Amniotic stem cell (primary cell): Measurements from ENCODE around the gene FNIP2.
"Not testable (repeated sequence)": the region's sequence is repeated elsewhere in the genome, so short reads cannot be mapped to it uniquely, and the experiment has no call there.

Experiments used
- DNase-seq: peaks from one replicate; lab custom pipeline; 2025; lab: John Stamatoyannopoulos, UW

FNIP2 gene

DNA sequence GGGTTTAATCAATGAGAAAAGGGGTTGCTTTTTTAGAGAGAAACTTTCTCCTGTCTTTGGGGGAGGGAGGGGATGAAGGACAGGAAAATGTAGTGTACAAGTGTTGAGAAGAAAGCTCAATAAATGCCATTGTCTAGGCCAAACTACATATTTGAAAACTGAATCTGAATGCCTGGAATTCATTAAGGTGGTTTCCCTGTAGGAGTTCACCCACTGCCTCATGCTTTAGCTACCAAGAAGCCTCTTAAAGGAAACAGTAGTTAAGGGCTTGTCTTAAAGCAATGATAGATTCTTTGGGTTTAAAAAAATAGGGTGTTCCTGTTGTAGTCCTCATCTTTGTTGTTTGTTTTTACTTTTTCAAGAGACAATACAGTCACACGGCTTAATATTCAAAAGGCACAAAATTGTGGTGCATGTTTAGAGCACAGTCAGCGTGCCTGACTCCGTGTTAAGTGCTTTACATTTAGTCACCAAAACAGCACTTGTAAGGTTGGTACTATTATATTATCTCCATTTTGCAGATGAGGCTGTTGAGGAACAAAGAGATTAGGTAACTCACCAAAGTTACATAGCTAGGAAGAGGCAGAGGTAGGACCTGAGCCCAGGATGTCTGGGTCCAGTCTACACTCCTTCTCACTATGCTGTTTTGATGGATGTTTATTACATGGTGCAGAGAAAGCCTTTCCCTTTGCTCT is 46.0 kb downstream of the FNIP2 start:
- DNase-seq, result no peak

DNA sequence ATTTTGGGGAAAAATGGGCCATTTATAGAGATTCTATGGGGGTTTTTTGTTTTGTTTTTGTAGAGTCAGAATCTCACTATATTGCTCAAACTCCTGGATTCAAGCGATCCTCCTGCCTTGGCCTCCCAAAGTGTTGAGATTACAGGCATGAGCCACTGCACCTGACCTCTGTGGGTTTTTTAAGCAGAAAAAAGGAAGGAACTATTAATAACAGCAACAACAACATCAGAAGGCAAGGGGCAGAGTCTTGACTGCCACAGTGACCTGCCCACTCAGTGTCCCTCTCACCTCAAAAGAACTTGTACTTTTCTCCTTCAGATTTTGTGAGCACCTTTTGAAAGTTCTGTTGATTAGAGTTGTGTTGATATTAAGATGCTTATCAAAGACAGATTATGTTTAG is 48.1 kb downstream of the FNIP2 start:
- DNase-seq, result no peak

DNA sequence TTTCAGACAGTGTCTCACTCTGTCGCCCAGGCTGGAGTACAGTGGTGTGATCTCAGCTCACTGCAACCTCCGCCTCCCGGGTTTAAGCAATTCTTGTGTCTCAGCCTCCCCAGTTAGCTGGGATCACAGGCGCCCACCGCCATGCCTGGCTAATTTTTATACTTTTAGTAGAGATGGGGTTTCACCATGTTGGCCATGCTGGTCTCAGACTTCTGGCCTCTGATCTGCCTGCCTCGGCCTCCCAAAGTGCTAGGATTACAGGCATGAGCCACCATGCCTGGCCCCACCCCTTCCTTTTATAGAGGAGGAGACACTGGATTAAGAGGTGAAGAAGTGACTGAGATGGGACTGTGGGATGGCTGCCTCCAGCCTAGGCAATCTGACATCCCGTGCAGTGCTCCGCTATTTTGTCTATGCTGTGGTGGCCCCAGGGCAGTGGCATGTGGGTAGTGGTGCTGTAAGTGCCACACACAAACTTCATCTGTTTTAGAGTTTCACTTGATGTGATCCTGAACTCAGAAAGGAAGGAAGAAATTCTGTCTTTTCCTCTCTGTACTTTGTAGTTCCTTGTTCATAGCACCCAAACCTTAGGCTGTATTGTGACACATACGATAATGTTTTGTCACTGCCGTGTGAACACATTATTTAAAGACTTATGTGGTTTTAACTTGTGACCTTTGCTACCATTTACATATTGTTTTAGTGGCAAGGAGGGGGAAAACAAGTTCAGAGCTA is 48.9 kb downstream of the FNIP2 start:
- no peak for DNase-seq

DNA sequence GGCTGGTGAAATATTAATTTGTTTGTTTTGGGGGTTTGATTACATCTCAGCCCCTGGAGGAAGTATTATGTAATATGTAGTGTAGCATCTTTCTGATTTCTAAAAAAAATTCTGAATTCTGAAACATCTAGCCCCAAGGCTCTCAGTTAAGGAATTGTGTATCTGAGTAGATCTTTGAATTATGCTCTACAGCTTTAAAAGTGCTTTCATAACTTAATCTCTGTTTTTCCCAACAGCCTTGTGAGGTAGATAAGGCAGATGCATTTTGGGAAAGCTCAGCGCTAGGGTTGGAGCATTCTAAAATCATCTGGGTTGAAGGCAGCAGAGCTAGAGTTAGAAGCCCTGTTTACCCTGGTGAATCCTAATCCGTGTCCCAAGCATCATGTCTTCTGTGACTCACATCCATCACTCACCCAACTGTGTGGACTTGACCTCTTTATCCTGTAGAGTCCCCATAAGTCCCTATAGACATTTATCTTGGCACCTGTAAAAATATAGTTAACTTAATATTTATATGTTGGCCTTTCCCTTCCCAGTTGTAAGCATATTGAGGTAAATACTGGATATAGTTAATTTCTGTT is 49.8 kb downstream of the FNIP2 start:
- DNase-seq, result no peak

DNA sequence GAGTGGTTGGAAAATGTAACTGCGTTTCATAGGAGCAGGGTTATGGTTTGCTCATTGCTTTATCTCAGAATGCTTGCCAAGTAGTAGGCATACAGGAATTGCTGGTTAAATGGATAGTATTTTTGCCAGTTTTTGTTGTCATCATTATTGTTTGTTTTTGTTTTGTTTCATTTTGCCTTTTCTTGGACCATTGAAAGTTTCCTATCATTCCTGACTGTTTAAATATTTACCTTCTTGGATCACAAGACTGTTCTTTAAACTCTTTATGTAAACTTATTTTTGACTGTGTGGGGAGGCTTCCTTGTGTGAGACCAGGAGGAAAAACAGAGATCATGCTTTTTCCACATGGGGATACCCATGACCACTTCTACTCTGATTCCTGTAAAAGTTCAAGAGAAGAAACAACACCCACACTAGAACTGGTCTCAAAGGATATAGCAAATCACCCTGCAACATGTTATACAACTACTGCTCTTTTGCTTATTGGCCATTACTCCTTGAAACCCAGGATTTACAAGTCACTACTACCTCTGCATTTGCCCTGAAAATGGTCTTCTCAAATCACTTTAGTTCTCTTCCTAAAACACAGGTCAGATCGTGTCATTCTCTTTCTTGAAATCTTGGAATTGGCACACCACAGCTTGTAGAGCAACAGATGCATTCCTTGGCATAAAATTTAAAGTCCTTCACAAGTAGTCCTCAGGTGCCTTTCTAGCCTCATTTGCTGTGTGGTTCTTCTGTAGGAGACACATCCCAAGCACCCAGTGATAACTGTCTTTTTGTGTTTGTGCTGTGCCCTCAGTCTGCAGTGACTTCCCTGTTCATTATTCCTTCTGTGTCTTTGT is 51.3 kb downstream of the FNIP2 start:
- DNase-seq, result no peak

DNA sequence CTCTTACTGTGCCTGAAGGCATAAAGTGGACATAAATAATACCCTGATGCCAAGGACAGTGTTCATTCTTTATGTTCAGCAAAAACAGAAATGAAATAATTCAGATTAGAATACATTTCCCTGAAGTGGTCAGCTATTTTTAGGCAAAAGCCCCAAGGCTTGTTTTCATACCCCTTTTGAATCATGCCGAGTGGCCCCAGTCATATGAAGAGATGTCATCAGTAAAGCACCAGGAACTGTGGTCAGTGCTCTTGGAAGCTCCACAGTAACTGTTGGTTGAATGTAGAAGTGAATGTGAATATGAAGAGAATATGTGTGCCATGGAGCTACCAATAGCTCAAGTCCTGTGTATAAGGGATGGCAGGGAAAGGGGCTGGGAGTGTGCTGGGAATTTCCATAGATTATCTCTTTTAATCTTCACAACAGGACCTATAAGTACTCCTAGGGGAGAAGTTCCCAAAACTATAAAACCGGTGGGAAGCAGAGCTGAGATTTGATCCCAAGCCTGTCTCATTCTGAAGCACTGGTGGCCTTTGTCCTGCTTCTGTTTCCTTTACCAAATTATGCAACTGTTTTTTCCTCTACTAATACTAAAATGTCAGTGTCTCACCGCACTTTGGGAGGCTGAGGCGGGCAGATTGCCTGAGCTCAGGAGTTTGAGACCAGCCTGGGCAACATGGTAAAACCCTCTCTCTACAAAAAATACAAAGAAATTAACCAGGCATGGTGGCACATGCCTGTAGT is 52.6 kb downstream of the FNIP2 start:
- DNase-seq, result peak; percentile 22

DNA sequence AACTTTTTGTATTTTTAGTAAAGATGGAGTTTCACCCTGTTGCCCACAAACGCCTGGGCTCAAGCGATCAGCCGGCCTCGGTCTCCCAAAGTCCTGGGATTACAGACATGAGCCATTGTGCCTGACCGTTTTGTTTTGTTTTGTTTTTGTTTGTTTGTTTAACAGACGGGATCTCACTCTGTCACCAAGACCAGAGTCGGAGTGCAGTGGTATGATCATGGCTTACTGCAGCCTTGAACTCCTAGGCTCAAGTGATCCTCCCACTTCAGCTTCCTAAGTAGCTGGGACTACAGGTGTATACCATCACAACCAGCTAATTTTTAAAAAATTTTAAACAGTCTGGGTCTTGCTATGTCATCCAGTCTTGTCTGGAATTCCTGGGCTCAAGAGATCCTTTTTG is 53.5 kb downstream of the FNIP2 start:
- DNase-seq, result no peak

DNA sequence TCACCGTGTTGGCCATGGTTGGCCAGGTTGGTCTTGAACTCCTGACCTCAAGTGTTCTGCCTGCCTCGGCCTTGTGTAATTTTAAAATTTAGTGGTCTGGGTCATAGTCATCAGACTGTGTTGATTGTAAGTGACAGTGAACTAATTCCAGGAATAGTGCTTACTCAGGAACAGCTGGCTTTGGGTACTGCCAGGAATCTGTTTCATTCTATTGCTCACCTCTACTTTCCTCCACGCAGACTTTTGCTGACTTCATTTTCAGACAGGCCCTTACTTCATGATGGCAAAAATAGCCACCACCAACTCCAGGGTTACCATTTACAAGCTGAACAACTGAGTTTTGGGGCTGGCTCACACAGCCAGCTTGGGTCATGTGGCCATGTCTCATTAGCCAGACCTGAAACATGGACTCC is 54.6 kb downstream of the FNIP2 start:
- no peak for DNase-seq

DNA sequence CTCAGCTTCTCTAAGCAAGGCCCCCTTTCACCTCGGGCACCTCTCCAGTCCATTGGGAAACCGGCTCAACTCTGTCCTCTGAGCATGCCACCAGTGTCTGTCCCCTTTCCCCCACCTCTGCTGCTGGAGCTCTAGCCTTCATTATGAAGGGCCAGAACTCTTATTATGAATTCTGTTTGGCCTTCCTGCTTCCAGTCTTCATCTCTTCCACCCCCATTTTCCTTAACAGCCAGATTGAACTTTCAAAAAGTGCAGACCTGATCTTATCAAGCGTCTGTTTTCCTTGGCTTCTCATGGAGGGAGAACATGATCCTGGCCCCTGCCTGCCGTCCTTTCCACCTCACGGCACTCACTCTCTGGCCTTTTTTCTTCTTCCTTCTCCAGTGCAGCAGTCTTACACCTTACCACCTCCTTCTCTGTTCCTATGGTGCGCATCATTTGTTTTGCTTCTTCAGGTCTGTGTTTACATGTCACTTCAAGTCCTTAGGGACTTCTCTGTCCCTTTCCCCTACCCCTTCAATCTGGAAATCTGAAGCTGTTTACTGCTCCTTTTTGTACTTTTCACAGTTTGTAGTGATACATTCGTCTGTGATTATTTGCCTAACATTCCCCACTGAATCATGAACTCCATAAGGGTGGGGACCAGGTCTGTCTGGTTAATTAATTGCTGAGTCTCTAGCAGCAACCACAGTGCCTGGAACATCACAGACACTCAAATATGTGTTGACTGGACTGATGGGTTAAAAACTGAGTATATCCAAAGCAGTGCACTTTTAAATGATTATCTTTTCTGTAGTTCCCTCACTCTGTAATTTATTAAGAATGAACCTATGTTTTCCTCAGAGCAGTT is 55.8 kb downstream of the FNIP2 start:
- DNase-seq, result no peak

DNA sequence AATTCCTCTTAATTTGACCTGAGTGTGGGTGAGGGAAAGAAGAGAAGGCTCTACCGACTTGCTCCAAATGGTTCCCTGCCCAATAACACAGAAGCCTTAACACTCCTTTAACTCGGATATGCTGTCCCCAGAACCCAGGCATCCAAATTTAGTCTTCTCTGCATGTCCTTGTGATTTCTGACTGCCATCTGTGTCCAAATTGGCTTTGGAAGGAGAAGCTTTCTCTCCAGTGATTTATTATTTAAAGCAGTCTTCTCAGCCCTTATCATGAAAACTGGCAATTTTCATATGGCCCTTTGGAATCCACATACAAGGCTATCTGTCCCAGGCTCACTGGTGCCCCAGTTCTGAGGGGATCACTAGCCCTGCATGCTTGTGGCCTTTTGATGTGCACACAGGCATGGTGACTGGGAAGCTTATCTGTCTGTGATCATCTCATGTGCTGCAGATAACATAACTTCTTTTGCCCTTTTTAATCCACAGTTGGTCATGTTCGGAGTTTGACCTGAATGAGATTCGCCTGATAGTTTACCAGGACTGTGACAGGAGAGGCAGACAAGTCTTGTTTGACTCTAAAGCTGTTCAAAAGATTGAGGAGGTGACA is 56.7 kb downstream of the FNIP2 start:
- DNase-seq, result no peak

DNA sequence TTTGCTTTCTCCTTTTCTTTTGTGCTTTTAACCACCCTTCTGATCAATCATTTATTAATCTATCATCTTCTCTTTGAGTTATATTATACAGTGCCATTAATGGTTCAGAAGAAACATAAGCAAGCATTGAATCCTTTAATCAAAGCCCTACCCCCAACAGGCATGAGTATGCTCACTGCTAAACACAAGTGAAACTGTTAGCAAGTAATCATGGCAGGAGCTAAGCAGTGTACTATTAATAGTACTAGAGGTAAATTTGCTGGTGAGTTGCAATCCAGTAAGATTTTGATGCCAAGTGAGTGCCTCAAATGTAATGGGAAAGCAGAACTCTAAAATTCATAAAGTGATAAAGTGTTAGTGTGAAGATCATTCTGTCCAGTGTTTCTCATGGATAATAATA is 57.2 kb downstream of the FNIP2 start:
- DNase-seq, result no peak

DNA sequence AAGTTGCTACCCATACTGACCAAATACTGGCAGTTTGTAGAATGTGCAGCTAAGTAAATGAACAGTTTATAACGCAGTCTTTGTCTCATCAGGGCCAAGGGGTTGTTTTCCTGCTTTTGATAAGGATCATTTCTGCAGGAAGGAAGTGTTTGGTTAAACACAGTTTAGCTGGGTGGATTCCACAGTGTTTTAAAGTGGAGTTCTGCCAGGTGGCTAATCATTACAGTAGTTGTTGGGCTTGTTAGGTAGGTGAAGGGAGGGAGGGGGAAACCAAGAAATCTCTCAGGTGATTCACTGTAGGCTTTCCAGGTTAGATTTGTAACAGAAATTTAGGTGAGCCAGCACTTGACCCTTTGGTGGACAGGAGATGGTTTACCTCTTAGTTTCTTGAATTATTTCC is 58.1 kb downstream of the FNIP2 start:
- no peak for DNase-seq

DNA sequence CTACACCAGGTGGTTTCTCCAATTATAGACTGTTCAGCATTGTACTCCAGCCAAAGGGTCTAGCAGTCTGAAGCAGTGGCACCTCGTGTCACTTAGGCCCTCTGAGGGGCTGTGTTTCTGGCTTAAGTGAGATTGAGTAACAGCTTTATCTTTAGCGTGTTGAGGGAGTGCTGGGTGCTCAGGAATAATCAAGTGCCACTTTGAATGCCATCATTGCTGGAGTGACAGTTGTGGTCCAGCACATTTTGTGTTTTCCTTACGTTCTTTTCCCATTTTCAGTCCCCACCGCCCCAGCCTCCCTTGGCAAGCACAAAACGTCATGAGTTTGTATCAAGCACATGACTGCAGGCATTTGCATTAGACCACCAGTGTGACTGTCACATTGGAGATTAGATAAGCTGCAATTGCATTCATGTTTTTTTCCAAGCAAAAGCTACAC is 58.7 kb downstream of the FNIP2 start:
- DNase-seq, result no peak

DNA sequence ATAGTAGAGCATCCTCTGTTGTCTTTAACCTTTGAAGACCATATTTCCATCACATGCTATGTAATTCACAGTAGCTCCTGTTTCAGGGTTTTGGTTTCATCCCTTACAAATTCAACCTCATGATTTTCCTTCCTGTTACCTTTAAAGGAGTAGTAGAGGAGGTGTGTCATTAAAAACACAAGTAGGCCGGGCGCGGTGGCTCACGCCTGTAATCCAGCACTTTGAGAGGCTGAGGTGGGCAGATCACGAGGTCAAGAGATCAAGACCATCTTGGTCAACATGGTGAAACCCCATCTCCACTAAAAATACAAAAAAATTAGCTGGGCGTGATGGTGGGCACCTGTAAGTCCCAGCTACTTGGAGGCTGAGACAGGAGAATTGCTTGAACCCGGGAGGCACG is 59.3 kb downstream of the FNIP2 start:
- DNase-seq, result not testable (repeated sequence)

DNA sequence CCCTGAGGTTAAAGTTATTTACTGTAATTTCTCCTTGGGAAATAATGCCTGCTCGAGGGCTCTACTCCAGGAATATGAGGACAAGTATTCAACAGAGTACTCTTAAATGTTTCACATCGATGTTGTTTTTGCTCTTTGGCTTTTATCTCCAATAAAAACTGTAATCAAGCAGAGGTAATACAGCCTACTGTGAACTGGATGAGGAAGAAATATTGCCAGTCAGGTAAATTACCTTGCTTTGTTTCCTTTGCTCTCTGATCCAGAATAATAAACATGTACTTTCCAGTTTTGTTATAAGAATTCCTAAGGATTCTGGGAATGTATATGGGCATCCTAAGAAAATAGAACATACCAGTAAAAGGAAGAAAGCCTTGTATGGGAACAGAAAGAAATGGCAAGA is 60.4 kb downstream of the FNIP2 start:
- DNase-seq, result no peak

DNA sequence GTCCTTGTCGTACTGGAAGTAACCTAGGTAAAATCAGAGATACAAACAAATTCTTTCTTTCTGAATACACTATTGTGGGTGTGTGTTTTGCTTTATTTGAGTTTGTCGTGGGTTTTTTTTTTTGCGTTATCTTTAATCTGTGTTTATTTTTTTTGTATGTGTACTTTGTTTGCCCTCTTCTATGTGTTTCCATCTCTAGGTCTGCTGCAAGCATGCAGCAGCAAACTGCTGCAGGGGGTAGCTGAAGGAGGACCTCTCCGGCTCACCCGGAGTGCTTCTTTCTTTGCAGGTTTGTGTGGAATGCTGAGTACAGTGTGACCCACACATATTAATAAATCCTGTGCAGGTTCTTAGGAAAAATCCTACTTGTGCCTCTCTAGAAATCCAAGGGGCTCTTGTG is 64.8 kb downstream of the FNIP2 start:
- DNase-seq, result no peak

DNA sequence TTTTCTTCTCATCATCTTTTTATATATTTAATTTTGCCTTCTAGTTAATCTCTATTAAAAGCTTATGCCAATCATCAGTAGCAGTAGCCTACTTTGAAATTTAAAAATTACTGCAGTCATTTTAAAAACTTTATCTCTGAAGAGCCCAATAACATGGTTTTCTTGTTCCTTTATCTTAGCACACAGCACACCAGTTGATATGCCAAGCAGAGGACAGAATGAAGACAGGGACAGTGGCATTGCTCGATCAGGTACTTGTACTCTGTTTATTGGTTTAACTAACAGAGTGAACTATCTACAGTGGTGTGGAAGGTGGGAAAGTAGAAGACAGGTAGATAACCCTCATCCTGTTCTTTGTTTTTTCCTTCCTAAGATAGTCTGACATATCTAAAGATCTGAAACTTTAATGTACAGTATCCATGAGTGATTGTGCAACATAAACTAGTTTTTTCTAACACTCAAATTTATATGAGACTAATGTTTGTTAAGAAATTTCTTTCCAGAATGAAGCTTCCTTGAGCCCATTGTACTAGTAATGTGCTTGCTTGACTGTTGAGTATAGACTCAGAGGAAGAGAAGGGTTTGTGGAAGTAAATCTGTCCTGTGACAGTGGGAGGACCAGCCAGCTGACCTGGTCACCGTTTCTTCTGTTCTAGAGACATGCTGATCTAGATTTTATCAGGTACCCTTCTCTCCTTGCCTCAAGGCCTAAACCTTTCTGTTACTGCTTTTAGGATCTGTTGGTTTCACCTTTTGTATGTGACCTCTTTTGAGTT is 66.6 kb downstream of the FNIP2 start:
- DNase-seq, result no peak

DNA sequence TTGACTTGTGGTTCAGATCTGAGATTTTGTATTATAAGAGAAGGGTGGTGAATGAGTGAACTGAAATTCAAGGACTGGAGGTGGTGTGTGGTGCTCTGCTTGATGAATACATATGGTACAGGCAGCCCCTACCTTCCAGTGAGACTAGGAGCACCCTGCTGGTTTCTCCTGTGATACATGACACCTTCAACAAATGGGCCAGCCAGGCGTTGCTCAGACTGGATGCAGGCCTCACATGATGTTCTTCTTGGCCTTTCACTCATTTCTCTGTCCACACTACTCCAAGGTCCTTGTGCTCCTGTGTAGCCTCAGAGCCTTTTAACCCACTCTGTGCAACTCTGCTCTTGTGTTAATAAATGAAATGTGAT is 67.2 kb downstream of the FNIP2 start:
- DNase-seq, result no peak

DNA sequence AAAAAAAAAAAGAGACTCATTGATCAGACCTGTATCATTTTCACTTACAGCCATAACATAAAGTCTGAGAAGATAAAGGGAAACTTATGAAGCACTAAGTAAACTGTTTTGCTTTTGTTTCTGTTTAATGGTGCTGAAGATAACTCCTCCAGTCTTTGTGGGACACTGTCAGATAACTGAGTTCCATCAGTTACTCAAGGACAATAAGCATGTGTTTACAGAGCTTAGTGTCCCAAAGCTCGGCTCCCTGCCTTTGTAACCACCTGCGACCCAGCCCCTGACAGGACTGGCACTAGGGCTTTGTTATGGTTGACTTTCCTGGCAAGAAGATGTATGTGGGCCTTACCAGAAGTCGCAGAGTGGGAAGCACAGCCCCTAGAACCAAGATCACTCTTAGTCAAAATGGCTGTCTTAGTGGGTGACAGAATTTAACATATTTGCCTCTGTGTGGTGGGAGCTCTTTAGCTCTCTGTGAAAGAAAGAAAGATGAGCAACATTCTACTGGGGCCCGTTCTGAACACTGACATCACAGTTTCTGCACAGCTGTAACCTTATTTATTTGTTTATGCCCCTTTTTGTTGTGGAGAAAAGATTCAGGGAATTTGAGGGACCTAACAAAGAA is 68.1 kb downstream of the FNIP2 start:
- no peak for DNase-seq
